Placental epithelial cell (primary cell): ENCODE data around the gene GOSR2. TPM values are rescaled to one million over a fixed set of nuclear protein-coding genes. Genes with fewer than 3 reads are reported as not detected.

Source experiments
- small RNA-seq: library from RNA; depleted of rRNA; stranded (forward); fragments of <200 nt; gene quantifications from one replicate; pipeline ENCODE3, GENCODE V24; 2012
- total RNA-seq: library from RNA; depleted of rRNA; stranded (reverse); fragments of >200 nt; gene quantifications from 2 replicates; pipeline ENCODE4 v1.2.3, GENCODE V29; 2012

Gene GOSR2
- total RNA-seq = 41.2 and 43.4 TPM in 2 replicates

GRCh38 chr17:46922804-46923635 is at the start of gene GOSR2:
GOSR2 (plus strand) TSS chr17:46923160; CDS start chr17:46923193, 33 bp downstream.

GRCh38 chr17:46979147-46979863 is 56.3 kb downstream of the GOSR2 start, which contains the start of gene RPRML:
RPRML (minus strand) TSS chr17:46979253; CDS start chr17:46979007, 246 bp downstream.

Small RNAs within 50 kb of the gene (small RNA-seq; reads per million reads assigned to genes)
- not detected for gene MIR5089
- 0.12 reads per million for gene RNU6ATAC3P

Other genes with a start within 250 kb of the GOSR2 start
- gene WNT3, start 104.5 kb upstream of the GOSR2 start, total RNA-seq = 0.39 and 0.65 TPM in 2 replicates
- gene WNT9B, start 71.6 kb upstream of the GOSR2 start, total RNA-seq = not detected in 2 replicates
- gene RPRML, start 56.1 kb downstream of the GOSR2 start, total RNA-seq = not detected in 2 replicates